Measurements from ENCODE around the gene ZNF831. TPM values are rescaled to one million over a fixed set of nuclear protein-coding genes. Genes with fewer than 3 reads are reported as not detected.
A peak's percentile ranks its signal among the peaks of the same experiment; 100 is the strongest.

ZNF831 gene
- total and polyA plus RNA-seq, 4 donors: 0.02 to 0.10 (median 0.06) TPM; not detected in 1

DNA sequence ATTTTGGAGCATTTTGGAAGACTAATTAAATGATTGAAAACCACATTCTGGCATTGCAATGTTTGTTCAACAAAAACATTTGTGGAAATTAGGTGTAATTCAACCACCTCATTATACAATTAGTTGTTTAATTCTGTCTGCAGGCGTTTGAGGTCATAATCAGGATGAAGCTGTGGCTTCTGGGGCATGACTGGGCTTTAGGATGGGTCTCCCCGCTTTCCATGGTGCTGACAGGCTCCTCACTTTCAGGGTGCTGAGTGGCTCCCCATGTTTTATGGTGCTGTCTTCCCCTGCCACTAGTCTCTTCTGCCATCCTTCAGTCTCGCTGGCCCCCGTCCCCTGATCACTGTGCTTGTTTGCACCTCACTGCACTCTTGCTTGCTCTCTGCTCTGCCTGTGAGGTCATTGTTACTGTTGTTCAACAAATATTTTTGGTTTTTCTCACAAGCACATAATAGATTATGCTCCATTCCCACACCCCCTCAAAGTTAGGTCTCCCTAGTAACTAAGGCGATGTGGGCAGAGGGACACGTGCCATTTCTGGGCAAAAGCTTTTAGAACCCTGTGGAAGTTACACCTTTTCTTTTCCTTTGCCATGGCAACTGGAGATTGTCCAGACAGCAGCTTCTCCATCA, 25.4 kb upstream of the ZNF831 start:
- Histone ChIP-seq H3K4me3 (ENCODE audit: low read depth, low read length) (no peak overlapping the region), H3K9me3 (ENCODE audit: control insufficient read depth, insufficient read depth, low read length) (no peaks in the 10 kb centered on the region), H3K27me3 (ENCODE audit: control insufficient read depth, insufficient read depth, low read length) (no peaks in the 10 kb centered on the region), H3K36me3 (ENCODE audit: control insufficient read depth, insufficient read depth, low read length) (no peaks in the 10 kb centered on the region), H3K27ac (ENCODE audit: low read depth, low read length) (no peak overlapping the region), H3K4me1 (ENCODE audit: control insufficient read depth, insufficient read depth, low read length) (no peaks in the 10 kb centered on the region)
- WGBS (ENCODE audit: insufficient coverage): 66% methylated on average over 6 of the region's 6 CpGs
- DNase-seq (ENCODE audit: low read depth in 4 of 6, low spot score in 6 of 6): peak in 1 of 6 donors; percentile 18

DNA sequence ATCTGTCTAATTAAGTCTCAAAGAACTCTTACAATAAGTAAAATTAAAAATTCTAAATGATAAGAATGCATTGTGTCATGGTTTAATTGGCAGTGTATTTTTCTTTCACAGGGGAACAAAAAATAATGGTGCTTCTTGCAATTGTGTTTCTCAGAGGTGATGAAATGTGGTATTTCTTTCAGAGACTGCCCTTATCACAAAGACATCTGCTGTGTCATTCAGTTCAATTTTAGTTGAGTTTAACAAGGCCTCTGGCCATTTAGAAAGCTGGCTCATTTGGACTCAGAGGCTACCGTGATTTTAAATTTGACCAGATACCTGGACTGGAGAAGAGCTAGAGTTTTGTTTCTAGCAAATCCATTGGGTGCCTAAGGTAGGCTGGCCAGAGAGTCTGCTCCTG, 23.6 kb upstream of the ZNF831 start:
- no peaks in the 10 kb centered on the region for H3K27me3 ChIP-seq (ENCODE audit: control insufficient read depth, insufficient read depth, low read length)
- WGBS (ENCODE audit: insufficient coverage): 100% methylated on average over 1 of the region's 1 CpG
- H3K36me3 ChIP-seq (ENCODE audit: control insufficient read depth, insufficient read depth, low read length): no peaks in the 10 kb centered on the region
- no peaks in the 10 kb centered on the region for H3K9me3 ChIP-seq (ENCODE audit: control insufficient read depth, insufficient read depth, low read length)
- no peak for DNase-seq (ENCODE audit: low read depth in 4 of 6, low spot score in 6 of 6)
- no peak overlapping the region for H3K4me3 ChIP-seq (ENCODE audit: low read depth, low read length)
- no peak overlapping the region for H3K27ac ChIP-seq (ENCODE audit: low read depth, low read length)
- H3K4me1 ChIP-seq (ENCODE audit: control insufficient read depth, insufficient read depth, low read length): no peaks in the 10 kb centered on the region

DNA sequence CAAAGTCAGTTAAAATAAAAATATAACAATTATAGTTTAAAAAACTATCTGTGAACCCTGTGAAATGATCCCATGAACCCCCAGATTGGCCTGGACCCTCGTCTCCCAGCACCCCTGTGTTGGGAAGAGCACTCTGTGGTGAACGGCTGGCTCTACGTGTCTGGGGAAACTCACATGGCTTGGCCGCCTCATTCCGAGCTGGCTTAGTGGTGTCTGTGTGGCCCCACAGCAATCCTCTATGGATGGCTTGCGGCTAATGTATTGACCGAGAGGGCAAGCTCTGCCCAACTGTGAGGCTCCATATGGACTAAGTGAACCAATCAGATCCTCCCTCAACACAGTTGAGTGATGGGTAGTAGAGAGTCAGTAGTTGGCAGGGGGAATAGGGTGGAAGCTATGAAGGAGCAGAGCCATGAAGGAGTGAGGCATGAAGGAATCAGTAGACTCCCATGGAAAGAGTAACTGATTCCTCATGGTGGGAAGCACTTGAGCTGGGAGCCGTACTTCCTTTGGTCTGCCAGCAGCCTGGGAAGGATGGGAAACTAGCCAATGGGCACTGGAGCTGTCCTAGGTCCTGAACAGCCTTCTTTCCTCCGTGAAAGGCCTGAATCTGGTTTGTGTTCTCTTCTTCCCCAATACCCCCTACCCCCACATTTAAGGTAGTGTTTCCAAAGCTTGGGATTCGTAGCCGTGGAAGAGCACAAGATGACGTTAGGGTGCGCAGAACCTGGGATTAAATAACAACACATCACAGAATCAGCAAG, 21.6 kb upstream of the ZNF831 start:
- Histone ChIP-seq H3K27ac (ENCODE audit: low read depth, low read length) (no peak overlapping the region), H3K4me3 (ENCODE audit: low read depth, low read length) (no peak overlapping the region), H3K4me1 (ENCODE audit: control insufficient read depth, insufficient read depth, low read length) (peaks cover 5% of the 10 kb centered on the region), H3K9me3 (ENCODE audit: control insufficient read depth, insufficient read depth, low read length) (no peaks in the 10 kb centered on the region), H3K27me3 (ENCODE audit: control insufficient read depth, insufficient read depth, low read length) (no peaks in the 10 kb centered on the region), H3K36me3 (ENCODE audit: control insufficient read depth, insufficient read depth, low read length) (no peaks in the 10 kb centered on the region)
- WGBS (ENCODE audit: insufficient coverage): 97% methylated on average over 9 of the region's 13 CpGs
- no peak for DNase-seq (ENCODE audit: low read depth in 4 of 6, low spot score in 6 of 6)

DNA sequence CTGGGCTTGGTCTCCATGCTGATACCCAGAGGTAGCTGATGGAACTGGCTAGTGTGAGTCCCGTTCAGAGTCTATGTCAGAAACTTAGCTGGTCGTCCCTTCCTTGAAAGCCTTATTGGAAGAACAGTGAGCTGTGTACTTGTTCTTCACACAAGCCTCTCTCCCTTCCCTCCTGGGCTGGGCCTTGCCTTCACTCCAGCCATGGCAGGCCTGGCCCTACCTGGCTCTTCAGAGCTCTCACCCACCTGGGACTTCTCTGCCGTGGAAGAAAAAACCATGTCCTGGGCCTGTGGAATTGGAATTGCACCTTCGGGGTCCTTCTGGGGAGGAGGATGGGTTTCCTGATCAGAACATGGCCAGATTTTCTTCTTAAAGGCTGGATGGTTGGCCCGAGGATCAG, 20.3 kb upstream of the ZNF831 start:
- no peaks in the 10 kb centered on the region for H3K36me3 ChIP-seq (ENCODE audit: control insufficient read depth, insufficient read depth, low read length)
- no peak for DNase-seq (ENCODE audit: low read depth in 4 of 6, low spot score in 6 of 6)
- no peaks in the 10 kb centered on the region for H3K27me3 ChIP-seq (ENCODE audit: control insufficient read depth, insufficient read depth, low read length)
- 90% methylated on average over 2 of the region's 5 CpGs for WGBS (ENCODE audit: insufficient coverage)
- H3K4me3 ChIP-seq (ENCODE audit: low read depth, low read length): no peak overlapping the region
- no peaks in the 10 kb centered on the region for H3K9me3 ChIP-seq (ENCODE audit: control insufficient read depth, insufficient read depth, low read length)
- H3K27ac ChIP-seq (ENCODE audit: low read depth, low read length): no peak overlapping the region
- H3K4me1 ChIP-seq (ENCODE audit: control insufficient read depth, insufficient read depth, low read length): peaks cover 5% of the 10 kb centered on the region

DNA sequence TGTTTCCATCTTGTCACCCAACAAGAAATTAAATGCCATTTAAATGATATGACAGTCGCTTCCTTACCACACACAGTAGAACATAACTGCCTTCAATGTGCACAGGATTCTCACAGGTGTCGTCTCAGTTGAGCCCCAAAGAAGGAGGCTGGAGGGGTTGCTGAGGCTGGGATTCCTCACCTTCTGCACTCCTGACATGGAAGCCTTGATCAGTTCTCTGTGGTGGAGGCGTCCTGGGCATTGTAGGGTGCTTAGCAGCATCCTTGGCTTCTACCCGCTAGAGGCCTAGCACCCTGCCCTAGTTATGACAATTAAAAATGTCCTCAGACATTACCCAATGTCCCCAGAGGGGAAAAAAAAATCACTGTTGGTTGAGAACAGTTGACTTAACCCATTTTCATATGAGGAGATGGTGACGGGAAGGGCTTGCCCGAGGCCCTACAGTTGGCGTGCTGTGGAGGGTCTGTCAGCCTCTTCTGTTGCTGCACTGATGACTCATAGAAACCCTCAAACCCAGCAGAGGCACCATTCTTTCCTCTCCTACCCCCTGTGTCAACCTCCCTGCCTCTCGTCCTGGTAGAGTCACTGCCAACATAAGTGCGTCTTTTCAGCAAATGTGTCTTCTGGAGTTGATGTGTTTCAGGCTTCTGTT, 19.3 kb upstream of the ZNF831 start:
- H3K36me3 ChIP-seq (ENCODE audit: control insufficient read depth, insufficient read depth, low read length): no peaks in the 10 kb centered on the region
- H3K4me1 ChIP-seq (ENCODE audit: control insufficient read depth, insufficient read depth, low read length): peaks cover 5% of the 10 kb centered on the region
- no peak for DNase-seq (ENCODE audit: low read depth in 4 of 6, low spot score in 6 of 6)
- 89% methylated on average over 7 of the region's 9 CpGs for WGBS (ENCODE audit: insufficient coverage)
- H3K4me3 ChIP-seq (ENCODE audit: low read depth, low read length): no peak overlapping the region
- H3K27me3 ChIP-seq (ENCODE audit: control insufficient read depth, insufficient read depth, low read length): no peaks in the 10 kb centered on the region
- H3K27ac ChIP-seq (ENCODE audit: low read depth, low read length): no peak overlapping the region
- no peaks in the 10 kb centered on the region for H3K9me3 ChIP-seq (ENCODE audit: control insufficient read depth, insufficient read depth, low read length)

DNA sequence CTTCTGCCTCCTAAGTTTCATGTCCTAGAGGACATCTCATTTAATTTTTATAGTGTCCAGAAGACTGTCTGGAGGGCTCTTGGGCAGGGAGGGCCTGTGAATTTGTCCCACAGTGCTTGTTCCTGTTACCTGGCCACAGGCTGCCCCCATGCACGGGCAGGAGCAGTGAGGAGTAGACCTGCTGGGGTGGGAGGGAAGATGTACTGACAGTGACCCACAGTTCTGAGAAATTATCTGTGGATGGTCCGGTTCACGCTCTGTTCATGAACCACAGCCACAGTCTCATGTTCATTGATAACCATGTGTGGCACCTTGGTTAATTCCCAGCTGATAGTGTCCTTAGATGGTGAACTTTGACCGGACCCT, 18.8 kb upstream of the ZNF831 start:
- Histone ChIP-seq H3K27me3 (ENCODE audit: control insufficient read depth, insufficient read depth, low read length) (no peaks in the 10 kb centered on the region), H3K4me1 (ENCODE audit: control insufficient read depth, insufficient read depth, low read length) (peaks cover 10% of the 10 kb centered on the region), H3K9me3 (ENCODE audit: control insufficient read depth, insufficient read depth, low read length) (no peaks in the 10 kb centered on the region), H3K4me3 (ENCODE audit: low read depth, low read length) (no peak overlapping the region), H3K27ac (ENCODE audit: low read depth, low read length) (no peak overlapping the region), H3K36me3 (ENCODE audit: control insufficient read depth, insufficient read depth, low read length) (no peaks in the 10 kb centered on the region)
- 93% methylated on average over 1 of the region's 4 CpGs for WGBS (ENCODE audit: insufficient coverage)
- no peak for DNase-seq (ENCODE audit: low read depth in 4 of 6, low spot score in 6 of 6)

DNA sequence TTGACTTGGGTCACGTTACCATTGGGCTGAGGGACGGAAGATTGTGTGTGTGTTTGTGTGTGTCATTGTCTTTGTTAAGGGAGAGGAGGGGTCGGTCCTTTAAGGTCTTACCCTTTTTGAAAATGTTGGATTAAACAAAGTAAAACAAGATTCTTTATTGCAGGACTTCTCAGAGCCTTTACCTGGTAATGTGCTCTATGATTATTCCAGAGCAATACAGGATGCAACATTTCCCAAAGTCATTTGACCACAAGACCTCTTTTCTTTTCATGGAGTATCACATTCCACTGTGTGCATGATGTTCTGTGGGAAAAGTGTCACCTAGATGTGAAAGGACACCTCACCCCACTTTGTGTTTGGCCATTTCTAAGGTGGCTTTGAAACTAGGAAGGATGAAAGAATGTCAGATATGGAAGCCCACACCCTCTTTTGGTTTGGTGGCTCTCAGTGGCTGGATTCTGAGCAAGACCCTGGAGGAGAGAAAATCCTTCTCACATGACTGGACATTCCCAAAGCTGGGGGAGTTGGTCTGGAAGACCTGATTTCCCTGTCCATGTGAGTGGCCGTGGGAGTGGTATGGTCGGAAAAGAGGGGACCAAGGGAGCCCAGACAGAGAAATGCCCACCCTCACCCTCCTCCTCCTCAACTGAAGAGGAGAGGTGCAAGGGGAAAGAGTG, 18.2 kb upstream of the ZNF831 start:
- no peaks in the 10 kb centered on the region for H3K27me3 ChIP-seq (ENCODE audit: control insufficient read depth, insufficient read depth, low read length)

DNA sequence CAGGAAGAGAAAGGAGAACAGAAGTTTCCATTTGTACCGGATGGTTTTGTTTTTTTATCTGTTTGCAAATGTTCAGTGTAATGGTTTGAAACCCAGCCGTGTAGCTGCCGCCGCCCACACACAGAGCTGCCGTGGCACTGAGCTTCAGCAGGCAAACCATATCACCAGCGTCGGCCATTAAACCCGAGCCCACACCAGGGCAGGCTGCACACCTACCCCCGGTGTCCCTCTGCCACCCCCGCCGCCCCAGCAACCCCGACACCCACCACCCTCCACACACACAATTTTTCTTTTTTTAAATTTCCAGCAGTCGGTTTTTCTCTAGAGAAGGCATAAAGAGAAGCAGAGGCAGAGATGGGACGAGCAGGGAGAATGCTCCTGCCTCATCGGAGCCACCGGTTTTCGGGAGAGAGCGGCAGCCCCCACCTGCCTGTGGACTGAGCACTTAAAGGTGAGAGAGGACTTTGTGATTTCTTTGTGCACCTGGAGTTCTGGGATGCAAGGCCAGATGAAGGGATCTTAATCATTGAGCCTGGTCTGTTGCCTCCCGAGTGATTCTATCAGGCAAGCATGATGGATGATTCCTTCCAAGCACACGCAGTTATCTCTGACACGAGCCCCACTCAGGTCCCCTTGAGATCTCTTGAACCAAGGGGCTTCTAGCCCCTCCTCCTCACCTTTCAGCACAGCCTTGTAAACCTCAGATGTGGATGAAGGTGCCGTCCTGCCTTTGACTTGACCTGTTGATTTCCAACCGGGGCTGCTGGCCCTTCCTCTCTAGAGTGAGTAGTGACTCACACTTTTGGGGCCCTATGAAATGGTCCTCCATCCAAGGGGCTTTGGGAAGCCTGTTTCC, 17.5 kb upstream of the ZNF831 start:
- WGBS (ENCODE audit: insufficient coverage): 81% methylated on average over 14 of the region's 23 CpGs
- Histone ChIP-seq H3K36me3 (ENCODE audit: control insufficient read depth, insufficient read depth, low read length) (no peaks in the 10 kb centered on the region), H3K9me3 (ENCODE audit: control insufficient read depth, insufficient read depth, low read length) (no peaks in the 10 kb centered on the region), H3K4me3 (ENCODE audit: low read depth, low read length) (no peak overlapping the region), H3K27me3 (ENCODE audit: control insufficient read depth, insufficient read depth, low read length) (no peaks in the 10 kb centered on the region), H3K4me1 (ENCODE audit: control insufficient read depth, insufficient read depth, low read length) (peaks cover 11% of the 10 kb centered on the region), H3K27ac (ENCODE audit: low read depth, low read length) (no peak overlapping the region)
- DNase-seq (ENCODE audit: low read depth in 4 of 6, low spot score in 6 of 6): no peak

More for the DNA sequence above, 18.2 kb upstream of the ZNF831 start:
- Histone ChIP-seq H3K4me3 (ENCODE audit: low read depth, low read length) (no peak overlapping the region), H3K4me1 (ENCODE audit: control insufficient read depth, insufficient read depth, low read length) (peaks cover 11% of the 10 kb centered on the region), H3K36me3 (ENCODE audit: control insufficient read depth, insufficient read depth, low read length) (no peaks in the 10 kb centered on the region), H3K9me3 (ENCODE audit: control insufficient read depth, insufficient read depth, low read length) (no peaks in the 10 kb centered on the region), H3K27ac (ENCODE audit: low read depth, low read length) (no peak overlapping the region)
- 91% methylated on average over 2 of the region's 5 CpGs for WGBS (ENCODE audit: insufficient coverage)
- DNase-seq (ENCODE audit: low read depth in 4 of 6, low spot score in 6 of 6): no peak
